SU-DHL-6 (cell line): ENCODE measurements around the gene MCOLN3.

ENCODE experiments used
- H2AFZ ChIP-seq: fragments of 200-600 bp; sonication (generic); 2 replicates; pipeline ENCODE4 v1.6.1; 2014; ENCODE audit warnings: low read depth, mild to moderate bottlenecking, moderate library complexity, mixed read lengths, antibody characterized with exemption, low read length; ENCODE audit not compliant: severe bottlenecking
- H3F3A ChIP-seq: fragments of 200-600 bp; shearing (Covaris generic); 2 replicates; pipeline ENCODE4 v1.6.0; 2016; ENCODE audit warnings: antibody characterized with exemption, mild to moderate bottlenecking; ENCODE audit not compliant: insufficient read depth
- H3K27ac ChIP-seq: fragments of 200-600 bp; sonication (generic); 2 replicates; pipeline ENCODE4 v1.5.1; 2016; ENCODE audit warnings: low read depth, mild to moderate bottlenecking, low read length, moderate library complexity, mixed read lengths
- H3K27me3 ChIP-seq: fragments of 200-600 bp; sonication (generic), shearing (Covaris generic); 2 replicates; pipeline ENCODE4 v1.6.0; 2014; ENCODE audit warnings: mild to moderate bottlenecking, low read length
- H3K36me3 ChIP-seq: fragments of 200-600 bp; sonication (generic); 2 replicates; pipeline ENCODE4 v1.6.1; 2014; ENCODE audit warnings: mild to moderate bottlenecking, low read length, mixed read lengths
- H3K4me2 ChIP-seq: fragments of 300-600, 200-600 bp; shearing (Covaris generic), sonication (generic); 2 replicates; pipeline ENCODE4 v1.6.0; 2014; ENCODE audit warnings: low read length, low read depth, mild to moderate bottlenecking; ENCODE audit not compliant: poor library complexity, severe bottlenecking
- H3K4me3 ChIP-seq: fragments of 200-600 bp; sonication (generic); 2 replicates; pipeline ENCODE4 v1.5.1; 2014; ENCODE audit warnings: antibody characterized with exemption, low read length, mild to moderate bottlenecking, mixed read lengths; ENCODE audit not compliant: insufficient read depth, poor library complexity, severe bottlenecking
- H3K79me2 ChIP-seq: fragments of 200-600 bp; sonication (generic); 2 replicates; pipeline ENCODE4 v1.6.1; 2014; ENCODE audit warnings: mild to moderate bottlenecking, low read length, moderate library complexity; ENCODE audit not compliant: insufficient read depth
- H3K9ac ChIP-seq: fragments of 200-600 bp; sonication (generic); 2 replicates; pipeline ENCODE4 v1.7.0; 2014; ENCODE audit warnings: mild to moderate bottlenecking, low read length
- H3K9me2 ChIP-seq: fragments of 200-600 bp; sonication (generic); replicated peaks from 2 replicates; pipeline ENCODE4 v1.6.1; 2014; ENCODE audit warnings: low read length; ENCODE audit not compliant: insufficient read depth
- H3K9me3 ChIP-seq: fragments of 200-600 bp; sonication (generic); 2 replicates; pipeline ENCODE4 v1.6.1; 2014; ENCODE audit warnings: low read length, mixed read lengths; ENCODE audit not compliant: insufficient read depth
- H4K20me1 ChIP-seq: fragments of 200-600 bp; sonication (generic); 2 replicates; pipeline ENCODE4 v1.6.1; 2014; ENCODE audit warnings: low read depth, mild to moderate bottlenecking, antibody characterized with exemption, low read length, moderate library complexity, mixed read lengths
- EZH2phosphoT487 ChIP-seq: fragments of 200-600 bp; sonication (generic), shearing (Covaris generic); conservative IDR thresholded peaks from 2 replicates; pipeline ENCODE4 v1.6.1; 2018; ENCODE audit warnings: mild to moderate bottlenecking, antibody characterized with exemption, low read length, moderate library complexity, mixed read lengths
- TF ChIP-seq, protein P1 (sequence below): fragments of 200-600 bp; sonication (generic); IDR thresholded peaks from one replicate; pipeline ENCODE4 v1.5.1; 2017; ENCODE audit warnings: antibody characterized with exemption, mild to moderate bottlenecking, low read length, moderate library complexity; ENCODE audit not compliant: insufficient read depth, poor library complexity, severe bottlenecking

Gene MCOLN3

DNA sequence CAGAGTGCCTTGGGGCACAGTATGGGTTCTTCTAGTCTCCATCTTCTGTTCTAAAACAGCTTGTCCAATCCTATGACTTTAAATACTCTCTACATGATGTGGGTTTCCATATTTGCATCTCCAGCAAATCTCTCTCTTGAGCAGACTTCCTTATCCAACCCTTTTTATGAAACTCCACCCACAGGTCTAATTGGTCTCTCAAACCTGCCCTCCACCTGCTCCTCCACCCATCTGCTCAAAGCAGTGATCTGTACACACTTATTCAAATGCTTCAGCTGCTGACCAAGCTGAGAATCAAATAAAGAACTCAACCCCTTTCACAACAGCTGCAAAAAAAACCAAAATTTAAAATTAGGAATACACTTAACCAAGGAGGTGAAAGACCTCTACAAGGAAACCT lies 62.9 kb downstream of the MCOLN3 start:
- TF ChIP-seq, protein P1, sequence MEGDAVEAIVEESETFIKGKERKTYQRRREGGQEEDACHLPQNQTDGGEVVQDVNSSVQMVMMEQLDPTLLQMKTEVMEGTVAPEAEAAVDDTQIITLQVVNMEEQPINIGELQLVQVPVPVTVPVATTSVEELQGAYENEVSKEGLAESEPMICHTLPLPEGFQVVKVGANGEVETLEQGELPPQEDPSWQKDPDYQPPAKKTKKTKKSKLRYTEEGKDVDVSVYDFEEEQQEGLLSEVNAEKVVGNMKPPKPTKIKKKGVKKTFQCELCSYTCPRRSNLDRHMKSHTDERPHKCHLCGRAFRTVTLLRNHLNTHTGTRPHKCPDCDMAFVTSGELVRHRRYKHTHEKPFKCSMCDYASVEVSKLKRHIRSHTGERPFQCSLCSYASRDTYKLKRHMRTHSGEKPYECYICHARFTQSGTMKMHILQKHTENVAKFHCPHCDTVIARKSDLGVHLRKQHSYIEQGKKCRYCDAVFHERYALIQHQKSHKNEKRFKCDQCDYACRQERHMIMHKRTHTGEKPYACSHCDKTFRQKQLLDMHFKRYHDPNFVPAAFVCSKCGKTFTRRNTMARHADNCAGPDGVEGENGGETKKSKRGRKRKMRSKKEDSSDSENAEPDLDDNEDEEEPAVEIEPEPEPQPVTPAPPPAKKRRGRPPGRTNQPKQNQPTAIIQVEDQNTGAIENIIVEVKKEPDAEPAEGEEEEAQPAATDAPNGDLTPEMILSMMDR, result no peak
- TF ChIP-seq EZH2phosphoT487, result no peak
- Histone ChIP-seq H4K20me1 (no peaks in the 10 kb centered on the region), H3K79me2 (peaks cover 66% of the 10 kb centered on the region), H3K27me3 (no peaks in the 10 kb centered on the region), H3K4me2 (no peak overlapping the region), H3K36me3 (peaks cover 6% of the 10 kb centered on the region; the same call in 1 of the 2 replicates), H2AFZ (no peak overlapping the region), H3F3A (0 out of 2 replicates have a peak, but pooled peaks cover 7% of the 10 kb centered on the region), H3K27ac (no peak overlapping the region), H3K4me3 (no peak overlapping the region), H3K9me3 (no peaks in the 10 kb centered on the region), H3K9ac (no peak overlapping the region), H3K9me2 (no peaks in the 10 kb centered on the region)

DNA sequence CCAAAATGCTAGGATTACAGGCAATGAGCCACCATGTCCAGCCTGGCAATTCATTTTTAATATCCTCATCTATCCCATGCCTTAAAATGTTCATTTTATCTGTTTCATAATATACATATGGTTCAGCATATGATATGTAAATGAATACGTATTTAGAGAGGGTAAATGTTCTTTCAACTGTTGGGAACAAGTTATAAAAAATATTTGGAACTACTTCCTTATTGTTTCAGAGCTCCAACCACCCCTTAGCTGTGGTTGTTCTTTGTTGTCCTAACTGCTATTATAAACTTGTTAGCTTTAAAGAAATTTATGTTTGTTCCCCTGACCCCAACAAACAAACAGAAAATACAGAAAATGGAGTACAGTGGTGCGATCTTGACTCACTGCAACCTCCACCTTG lies 65.9 kb downstream of the MCOLN3 start:
- H3K27me3 ChIP-seq, result no peaks in the 10 kb centered on the region
- H2AFZ ChIP-seq, result no peak overlapping the region
- no peaks in the 10 kb centered on the region for H3K9me2 ChIP-seq
- no peaks in the 10 kb centered on the region for H3K9me3 ChIP-seq
- H3K79me2 ChIP-seq, result peaks cover 74% of the 10 kb centered on the region
- no peak for TF ChIP-seq EZH2phosphoT487
- TF ChIP-seq, protein P1, result no peak
- H3K36me3 ChIP-seq, result peaks cover 6% of the 10 kb centered on the region; the same call in 1 of the 2 replicates
- H3K9ac ChIP-seq, result no peak overlapping the region
- H3K4me2 ChIP-seq, result no peak overlapping the region
- no peak overlapping the region for H3K4me3 ChIP-seq
- H3K27ac ChIP-seq, result no peak overlapping the region
- no peaks in the 10 kb centered on the region for H4K20me1 ChIP-seq
- no peaks in the 10 kb centered on the region for H3F3A ChIP-seq

DNA sequence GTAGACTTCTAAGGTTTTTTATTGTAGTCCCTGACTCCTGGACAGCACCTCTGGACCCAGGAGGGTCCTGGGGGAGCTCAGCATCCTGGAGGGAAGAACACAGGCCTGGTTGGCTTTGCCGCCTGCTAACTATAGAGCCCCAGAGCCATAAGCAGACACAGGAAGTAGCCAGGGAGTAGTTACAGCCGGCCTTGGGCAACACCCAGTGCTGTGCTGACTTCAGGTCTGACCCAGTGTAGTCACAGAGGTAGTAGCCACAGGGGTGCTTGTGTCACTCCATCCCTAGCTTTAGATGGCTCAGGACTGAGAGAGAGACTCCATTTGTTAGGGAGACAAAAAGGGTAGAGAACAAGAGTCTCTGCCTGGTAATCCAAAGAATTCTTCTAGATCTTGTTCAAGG lies 73.3 kb downstream of the MCOLN3 start:
- Histone ChIP-seq H3K9ac (no peak overlapping the region), H3K27me3 (no peaks in the 10 kb centered on the region), H3K9me3 (no peaks in the 10 kb centered on the region), H2AFZ (no peak overlapping the region), H3K79me2 (peaks cover 50% of the 10 kb centered on the region), H3K4me3 (no peak overlapping the region), H3F3A (no peaks in the 10 kb centered on the region), H4K20me1 (no peaks in the 10 kb centered on the region), H3K4me2 (no peak overlapping the region), H3K9me2 (no peaks in the 10 kb centered on the region), H3K27ac (no peak overlapping the region), H3K36me3 (no peaks in the 10 kb centered on the region)
- no peak for TF ChIP-seq EZH2phosphoT487
- TF ChIP-seq, protein P1, result no peak
